ENCODE measurements around the gene AP2A2.

Gene AP2A2

GRCh38 chr11:1050581-1051355, 125.1 kb downstream of the AP2A2 start:
- peak overlapping the region; percentile 58 for H3K27ac ChIP-seq

DNA sequence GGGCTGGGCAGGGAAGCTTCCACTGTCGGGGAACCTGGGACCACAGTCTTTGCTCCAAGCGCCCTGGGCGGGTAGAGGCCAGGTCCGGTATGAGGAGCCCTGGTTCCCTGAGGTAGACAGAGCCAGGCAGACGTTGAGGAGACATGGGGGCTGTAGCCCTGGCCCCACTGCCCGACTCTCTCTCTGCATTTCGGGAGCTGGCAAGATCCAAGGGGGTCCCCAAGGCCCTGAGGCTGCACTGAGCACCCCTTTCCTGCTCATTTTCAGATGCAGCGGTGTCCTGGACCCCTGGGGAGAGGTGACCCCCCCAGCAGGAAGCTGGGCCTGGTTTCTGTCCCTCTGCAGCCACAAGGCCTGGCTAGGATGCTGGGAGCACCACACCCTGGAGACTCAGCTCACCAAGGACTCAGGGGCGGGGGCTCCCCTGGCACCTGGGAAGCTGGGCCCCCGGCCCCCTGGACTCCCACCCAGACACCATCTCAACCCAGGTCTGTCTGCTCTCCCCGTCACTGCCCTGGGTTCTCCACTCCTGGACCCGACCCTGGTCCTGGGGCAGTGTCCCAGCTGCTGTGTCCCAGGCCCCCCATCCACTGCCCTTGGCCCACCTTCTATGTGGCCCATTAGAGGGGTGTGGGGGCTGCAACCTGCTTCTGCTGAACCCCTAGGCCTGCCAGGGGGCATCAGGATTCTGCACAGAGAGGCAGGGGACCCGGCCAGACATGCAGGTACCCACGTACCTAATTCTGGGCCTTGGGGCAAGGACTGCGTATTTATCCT, 125.9 kb downstream of the AP2A2 start:
- peak overlapping the region; percentile 58 for H3K27ac ChIP-seq
- TF ChIP-seq, protein P1, sequence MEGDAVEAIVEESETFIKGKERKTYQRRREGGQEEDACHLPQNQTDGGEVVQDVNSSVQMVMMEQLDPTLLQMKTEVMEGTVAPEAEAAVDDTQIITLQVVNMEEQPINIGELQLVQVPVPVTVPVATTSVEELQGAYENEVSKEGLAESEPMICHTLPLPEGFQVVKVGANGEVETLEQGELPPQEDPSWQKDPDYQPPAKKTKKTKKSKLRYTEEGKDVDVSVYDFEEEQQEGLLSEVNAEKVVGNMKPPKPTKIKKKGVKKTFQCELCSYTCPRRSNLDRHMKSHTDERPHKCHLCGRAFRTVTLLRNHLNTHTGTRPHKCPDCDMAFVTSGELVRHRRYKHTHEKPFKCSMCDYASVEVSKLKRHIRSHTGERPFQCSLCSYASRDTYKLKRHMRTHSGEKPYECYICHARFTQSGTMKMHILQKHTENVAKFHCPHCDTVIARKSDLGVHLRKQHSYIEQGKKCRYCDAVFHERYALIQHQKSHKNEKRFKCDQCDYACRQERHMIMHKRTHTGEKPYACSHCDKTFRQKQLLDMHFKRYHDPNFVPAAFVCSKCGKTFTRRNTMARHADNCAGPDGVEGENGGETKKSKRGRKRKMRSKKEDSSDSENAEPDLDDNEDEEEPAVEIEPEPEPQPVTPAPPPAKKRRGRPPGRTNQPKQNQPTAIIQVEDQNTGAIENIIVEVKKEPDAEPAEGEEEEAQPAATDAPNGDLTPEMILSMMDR (conservative IDR thresholded peaks at IDR 0.05): no peak; the same call in none of the 2 replicates

More at GRCh38 chr11:1050581-1051355, 125.1 kb downstream of the AP2A2 start:
- TF ChIP-seq, protein P1 (conservative IDR thresholded peaks at IDR 0.05): peak; percentile 96

GRCh38 chr11:1052133-1053011, 126.7 kb downstream of the AP2A2 start:
- TF ChIP-seq, protein P1 (conservative IDR thresholded peaks at IDR 0.05): no peak
- peak overlapping the region; percentile 99 for H3K27ac ChIP-seq

- TF ChIP-seq, protein P1 (conservative IDR thresholded peaks at IDR 0.05): peak; percentile 14; the same call in 1 of the 2 replicates
- H3K27ac ChIP-seq: peak overlapping the region; percentile 99
Measured at GRCh38 chr11:1053121-1053901, 127.6 kb downstream of the AP2A2 start.

DNA sequence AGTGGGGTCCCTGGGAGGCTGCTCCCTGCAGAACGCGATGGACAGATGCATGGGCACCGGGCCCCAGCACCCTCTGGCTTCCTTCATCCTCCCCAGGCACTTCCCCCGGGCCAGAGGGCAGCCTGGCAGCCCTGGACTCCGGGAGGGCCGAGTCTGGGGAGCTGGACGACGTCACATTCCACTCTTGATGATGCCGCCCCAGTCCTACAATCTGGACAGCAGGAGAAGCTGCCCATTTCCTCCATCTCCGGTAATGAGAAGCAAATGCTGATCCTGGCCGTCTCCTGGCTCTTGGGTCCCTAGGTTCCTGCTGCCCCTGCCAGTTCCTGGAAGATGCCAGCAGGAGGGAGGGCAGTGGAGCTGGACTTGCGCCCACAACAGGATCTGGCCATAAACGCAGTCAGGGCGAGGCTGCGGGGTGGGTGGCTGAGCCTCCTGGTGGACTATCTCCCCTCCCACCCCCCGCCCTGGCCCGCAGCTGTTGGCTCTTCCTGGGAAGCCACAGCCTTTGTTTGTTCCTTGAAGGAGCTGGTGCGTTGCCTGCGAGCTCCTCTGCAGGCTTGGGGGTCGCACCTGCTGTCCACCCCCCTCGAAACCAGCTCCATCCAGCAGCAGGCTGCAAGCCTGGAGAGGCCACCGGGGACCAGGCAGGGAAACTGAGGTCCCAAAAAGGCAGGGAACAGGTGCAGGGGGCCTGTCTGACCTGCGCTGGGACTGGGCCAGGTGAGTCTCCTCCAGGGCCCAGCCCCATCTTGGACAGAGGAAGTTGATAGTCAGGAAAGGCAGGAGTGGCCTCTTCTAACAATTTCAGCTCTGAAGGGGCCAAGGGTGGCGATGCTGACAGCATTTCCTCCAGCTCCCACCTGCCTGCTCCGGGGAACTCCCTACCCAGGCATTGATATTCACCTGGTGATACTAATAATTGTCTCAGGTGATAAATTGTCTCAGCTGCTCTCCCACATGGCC, 128.8 kb downstream of the AP2A2 start:
- TF ChIP-seq, protein P1 (conservative IDR thresholded peaks at IDR 0.05): 0 out of 2 replicates have a peak, but pooled peaks have one; percentile 26
- H3K27ac ChIP-seq: peak overlapping the region; percentile 99

All from VCaP (cell line).